HG03342 (cell line): Measurements from ENCODE around the gene ITGAE.
"Not testable (repeated sequence)": the region's sequence is repeated elsewhere in the genome, so short reads cannot be mapped to it uniquely, and the experiment has no call there.

Source experiments
- ATAC-seq: cut with Tn5 transposase; IDR thresholded peaks from one replicate; pipeline ENCODE4 v1.9.1; 2021; ENCODE audit warnings: mild to moderate bottlenecking, moderate library complexity; ENCODE audit not compliant: unreplicated experiment

Gene ITGAE

GRCh38 chr17:3735515-3735914, 65.5 kb downstream of the ITGAE start:
- no peak for ATAC-seq

DNA sequence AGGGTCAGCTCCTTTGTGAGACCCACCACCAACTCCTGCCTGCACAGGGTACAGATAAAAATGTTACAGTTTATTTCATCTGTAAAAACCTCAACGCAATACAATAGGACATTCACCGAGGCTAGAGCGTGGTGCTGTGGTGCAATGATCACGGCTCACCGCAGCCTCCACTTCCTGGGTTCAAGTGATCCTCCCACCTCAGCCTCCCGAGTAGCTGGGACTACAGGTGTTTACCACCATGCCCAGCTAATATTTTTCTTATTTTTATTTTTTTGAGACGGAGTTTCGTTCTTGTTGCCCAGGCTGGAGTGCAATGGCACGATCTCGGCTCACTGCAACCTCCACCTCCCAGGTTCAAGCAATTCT, 66.1 kb downstream of the ITGAE start:
- ATAC-seq: not testable (repeated sequence)

GRCh38 chr17:3732210-3732621, 68.8 kb downstream of the ITGAE start:
- no peak for ATAC-seq

GRCh38 chr17:3730881-3731429, 70.0 kb downstream of the ITGAE start:
- no peak for ATAC-seq

DNA sequence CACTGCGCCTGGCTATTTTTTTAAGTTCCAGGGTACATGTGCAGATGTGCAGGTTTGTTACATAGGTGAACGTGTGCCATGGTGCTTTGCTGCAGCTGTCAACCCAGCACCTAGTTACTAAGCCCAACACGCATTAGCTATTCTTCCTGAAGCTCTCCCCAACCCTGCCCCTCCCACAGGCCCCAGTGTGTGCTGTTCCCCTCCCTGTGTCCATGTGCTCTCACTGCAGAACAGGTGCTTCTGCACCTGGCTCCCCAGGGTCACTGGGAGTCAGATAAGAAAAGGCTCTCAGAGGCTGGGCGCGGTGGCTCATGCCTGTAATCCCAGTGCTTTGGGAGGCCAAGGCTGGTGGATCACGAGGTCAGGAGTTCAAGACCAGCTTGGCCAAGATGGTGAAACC, 71.1 kb downstream of the ITGAE start:
- ATAC-seq: no peak

GRCh38 chr17:3728099-3728498, 72.9 kb downstream of the ITGAE start:
- not testable (repeated sequence) for ATAC-seq

DNA sequence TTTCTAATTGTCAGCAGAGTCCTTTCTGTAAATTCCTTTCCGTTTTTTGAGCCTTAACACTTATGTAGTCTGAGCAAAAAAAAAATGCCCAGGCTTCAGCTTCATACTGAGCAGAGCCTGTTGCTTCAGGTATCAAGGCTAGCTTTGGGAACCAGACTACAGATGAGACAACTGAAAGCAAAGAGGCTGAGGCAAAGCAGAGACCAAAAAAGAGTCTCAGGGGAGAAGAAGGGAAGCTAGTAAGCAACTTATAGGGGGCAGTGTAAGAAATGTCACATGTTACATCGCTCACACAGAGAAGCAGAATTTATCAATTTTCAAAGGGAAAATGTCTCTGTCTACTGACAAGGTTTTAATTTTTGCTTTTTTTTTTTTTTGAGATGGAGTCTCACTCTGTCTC, 73.9 kb downstream of the ITGAE start:
- no peak for ATAC-seq

DNA sequence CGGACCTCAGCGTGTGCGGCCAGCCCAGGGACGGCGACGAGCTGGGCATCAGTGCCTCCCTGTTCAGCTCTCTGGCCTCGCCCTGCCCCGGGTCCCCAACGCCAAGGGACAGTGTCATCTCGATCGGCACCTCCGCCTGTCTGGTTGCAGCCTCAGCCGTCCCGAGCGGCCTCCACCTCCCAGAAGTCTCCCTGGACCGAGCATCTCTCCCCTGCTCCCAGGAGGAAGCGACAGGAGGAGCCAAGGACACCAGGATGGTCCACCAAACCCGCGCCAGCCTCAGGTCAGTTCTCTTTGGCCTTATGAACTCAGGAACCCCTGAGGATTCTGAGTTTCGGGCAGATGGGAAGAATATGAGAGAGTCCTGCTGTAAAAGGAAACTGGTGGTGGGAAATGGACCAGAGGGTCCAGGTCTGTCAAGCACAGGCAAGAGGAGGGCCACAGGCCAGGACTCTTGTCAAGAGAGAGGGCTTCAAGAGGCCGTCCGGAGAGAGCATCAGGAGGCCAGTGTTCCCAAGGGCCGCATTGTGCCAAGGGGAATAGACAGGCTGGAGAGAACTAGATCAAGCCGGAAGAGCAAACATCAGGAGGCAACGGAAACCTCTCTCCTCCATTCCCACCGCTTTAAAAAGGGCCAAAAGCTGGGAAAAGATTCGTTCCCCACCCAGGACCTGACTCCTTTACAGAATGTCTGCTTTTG, 76.5 kb downstream of the ITGAE start:
- ATAC-seq: no peak

DNA sequence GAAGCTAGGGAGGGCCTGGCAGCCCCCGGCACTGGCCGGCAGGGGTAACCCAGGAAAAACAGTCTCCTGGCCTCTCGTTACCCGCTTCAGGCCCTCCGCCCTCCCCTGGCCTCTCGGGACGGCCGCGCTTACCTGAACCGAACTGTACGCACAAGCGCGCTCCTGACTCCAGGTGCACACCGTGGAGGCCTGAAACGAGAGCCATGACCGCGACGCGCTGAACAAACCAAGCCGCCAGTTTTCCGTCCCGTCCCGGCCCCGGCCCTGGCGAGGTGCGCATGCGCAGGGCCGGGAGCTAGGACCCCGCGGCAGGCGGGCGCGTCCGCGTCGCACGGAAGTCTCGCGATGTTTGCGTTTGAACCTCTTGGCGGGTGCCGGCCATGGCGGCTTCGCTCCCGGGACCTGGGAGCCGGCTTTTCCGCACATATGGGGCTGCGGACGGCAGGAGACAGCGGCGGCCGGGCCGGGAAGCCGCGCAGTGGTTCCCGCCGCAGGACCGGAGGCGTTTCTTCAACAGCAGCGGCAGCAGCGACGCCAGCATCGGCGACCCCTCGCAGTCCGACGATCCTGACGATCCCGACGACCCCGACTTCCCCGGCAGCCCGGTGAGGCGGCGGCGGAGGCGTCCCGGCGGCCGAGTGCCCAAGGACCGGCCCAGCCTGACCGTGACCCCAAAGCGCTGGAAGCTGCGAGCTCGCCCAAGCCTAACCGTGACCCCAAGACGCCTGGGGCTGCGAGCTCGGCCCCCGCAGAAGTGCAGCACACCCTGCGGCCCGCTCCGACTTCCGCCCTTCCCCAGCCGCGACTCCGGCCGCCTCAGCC, 77.2 kb downstream of the ITGAE start, which contains the start of gene HASPIN:
HASPIN (plus strand) TSS at position 348 of the 822 bp plus-strand sequence; CDS start at position 381, 33 bp downstream.
- ATAC-seq: peak; percentile 76

DNA sequence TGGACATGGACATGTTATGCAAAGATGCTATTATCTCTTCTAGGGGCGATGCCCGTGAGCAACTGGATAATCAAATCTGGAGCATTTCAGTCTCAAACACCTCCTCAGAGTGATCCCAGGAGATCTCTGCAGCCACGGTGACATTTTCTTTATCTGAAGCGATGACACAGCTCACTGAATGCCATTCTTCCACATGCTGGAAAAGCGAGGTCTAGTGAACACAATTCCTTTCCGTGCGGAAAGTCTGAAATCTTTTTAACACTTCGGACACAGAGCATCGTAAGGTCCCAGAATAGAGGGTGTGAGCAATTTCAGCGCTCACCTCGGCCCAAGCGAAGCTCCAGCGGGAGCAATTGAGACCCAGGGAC, 77.8 kb downstream of the ITGAE start:
- ATAC-seq: no peak

- ATAC-seq: no peak
Measured at GRCh38 chr17:3722716-3723115, 78.3 kb downstream of the ITGAE start.

DNA sequence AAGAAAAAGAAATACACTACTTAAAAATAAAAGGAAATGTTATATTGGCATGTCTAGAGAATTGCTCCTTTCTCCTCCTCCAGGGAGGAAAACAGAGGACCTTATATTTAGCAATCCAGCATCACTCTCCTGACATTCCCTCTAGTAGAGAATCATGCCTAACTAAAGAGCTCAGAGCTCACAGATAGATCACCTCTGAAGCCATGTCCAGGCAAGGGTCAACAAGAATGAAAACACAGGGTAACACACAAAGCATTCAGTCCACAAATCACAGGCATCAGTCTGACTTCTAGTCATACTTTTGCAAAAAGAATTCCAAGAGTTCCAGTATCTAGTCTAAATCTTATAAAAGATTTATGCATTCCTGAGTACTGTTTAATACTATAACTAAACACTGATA, 81.7 kb downstream of the ITGAE start:
- ATAC-seq: no peak

- ATAC-seq: no peak
Measured at GRCh38 chr17:3718201-3718600, 82.8 kb downstream of the ITGAE start.

- no peak for ATAC-seq
Measured at GRCh38 chr17:3715296-3715695, 85.7 kb downstream of the ITGAE start.

- no peak for ATAC-seq
Measured at GRCh38 chr17:3712811-3713463, 88.1 kb downstream of the ITGAE start.

DNA sequence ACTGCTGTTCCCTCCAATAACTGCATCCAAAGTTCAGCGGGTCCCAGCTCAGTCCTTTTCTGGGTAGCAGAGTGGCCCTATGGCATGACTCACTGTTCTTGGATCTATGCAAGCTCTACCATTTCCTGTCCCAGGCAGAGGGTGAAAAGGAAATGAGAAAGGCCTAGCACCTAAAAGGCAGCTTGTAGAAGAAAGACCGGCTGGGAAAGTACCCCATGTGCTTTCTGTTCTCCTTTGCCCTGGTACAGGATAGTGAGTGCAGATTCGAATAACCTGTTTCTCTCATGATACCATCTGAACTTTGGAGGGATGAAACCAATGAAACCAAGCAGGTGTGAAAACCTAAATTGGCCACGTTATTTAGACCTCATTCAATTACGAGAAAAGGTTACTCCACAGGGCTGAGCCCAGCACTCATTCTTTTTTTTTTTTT, 90.0 kb downstream of the ITGAE start:
- peak; percentile 89 for ATAC-seq

GRCh38 chr17:3708366-3708765, 92.6 kb downstream of the ITGAE start:
- no peak for ATAC-seq

DNA sequence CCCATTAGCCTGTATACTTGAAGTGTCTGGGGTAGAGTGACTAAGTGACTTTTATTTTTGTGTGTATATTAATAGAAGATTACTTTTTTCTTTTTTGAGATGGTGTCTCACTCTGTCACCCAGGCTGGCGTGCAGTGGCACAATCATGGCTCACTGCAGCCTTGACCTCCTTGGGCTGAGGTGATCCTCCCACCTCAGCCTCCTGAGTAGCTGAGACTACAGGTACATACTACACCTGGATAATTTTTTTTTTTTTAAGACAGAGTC, 95.3 kb downstream of the ITGAE start:
- ATAC-seq: not testable (repeated sequence)

GRCh38 chr17:3704931-3705717, 95.9 kb downstream of the ITGAE start:
- ATAC-seq: no peak

- ATAC-seq: not testable (repeated sequence)
Measured at GRCh38 chr17:3702041-3702539, 98.9 kb downstream of the ITGAE start.

DNA sequence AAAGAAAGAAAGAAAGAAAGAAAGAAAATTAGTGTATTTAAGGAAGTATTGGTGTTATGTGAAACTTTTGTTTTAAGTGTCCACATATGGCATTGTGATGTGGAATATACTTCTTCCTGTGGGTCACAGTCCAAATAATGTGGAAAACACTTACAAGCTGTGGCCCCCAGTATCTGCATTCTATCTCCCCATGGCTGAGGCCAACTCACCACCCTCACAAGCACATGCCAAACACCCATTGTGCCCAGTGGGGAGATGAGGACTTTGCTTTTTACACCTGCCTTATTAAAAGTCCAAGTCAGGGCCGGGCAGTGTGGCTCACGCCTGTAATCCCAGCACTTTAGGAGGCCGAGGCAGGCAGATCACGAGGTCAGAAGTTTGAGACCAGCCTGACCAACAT, 101.0 kb downstream of the ITGAE start:
- ATAC-seq: no peak
